ENCODE measurements around the gene TMEM222. TPM values are rescaled to one million over a fixed set of nuclear protein-coding genes. Genes with fewer than 3 reads are reported as not detected.

The TMEM222 gene
- total RNA-seq, 1 donor from 2014 or later = 50.0 TPM

GRCh38 chr1:27348861-27349783 lies 27.2 kb downstream of the TMEM222 start:
- DNase-seq = peak; percentile 46
- no peaks in the 10 kb centered on the region for H3K36me3 Mint-ChIP-seq (ENCODE audit: unreplicated experiment)
- H3K27me3 Mint-ChIP-seq (ENCODE audit: unreplicated experiment) = peaks cover 2% of the 10 kb centered on the region
- H3K9me3 Mint-ChIP-seq (ENCODE audit: unreplicated experiment) = no peaks in the 10 kb centered on the region
- no peak overlapping the region for H3K4me3 Mint-ChIP-seq (ENCODE audit: unreplicated experiment)
- TF ChIP-seq CTCF (IDR thresholded peaks at IDR 0.05; ENCODE audit: partially characterized antibody, unreplicated experiment) = no peak
- H3K4me1 Mint-ChIP-seq (ENCODE audit: low read depth, unreplicated experiment) = no peaks in the 10 kb centered on the region
- H3K27ac Mint-ChIP-seq (ENCODE audit: unreplicated experiment) = no peak overlapping the region

- no peak for TF ChIP-seq CTCF (IDR thresholded peaks at IDR 0.05; ENCODE audit: partially characterized antibody, unreplicated experiment)
- H3K4me1 Mint-ChIP-seq (ENCODE audit: low read depth, unreplicated experiment) = no peaks in the 10 kb centered on the region
- H3K27ac Mint-ChIP-seq (ENCODE audit: unreplicated experiment) = no peak overlapping the region
- peak overlapping the region; percentile 57 for H3K4me3 Mint-ChIP-seq (ENCODE audit: unreplicated experiment)
- H3K9me3 Mint-ChIP-seq (ENCODE audit: unreplicated experiment) = no peaks in the 10 kb centered on the region
- H3K27me3 Mint-ChIP-seq (ENCODE audit: unreplicated experiment) = peaks cover 2% of the 10 kb centered on the region
- H3K36me3 Mint-ChIP-seq (ENCODE audit: unreplicated experiment) = no peaks in the 10 kb centered on the region
- DNase-seq = peak; percentile 71
Observed at GRCh38 chr1:27349784-27350662, 28.1 kb downstream of the TMEM222 start.

GRCh38 chr1:27350663-27351540 lies 28.9 kb downstream of the TMEM222 start:
- TF ChIP-seq CTCF (IDR thresholded peaks at IDR 0.05; ENCODE audit: partially characterized antibody, unreplicated experiment) = no peak
- Mint-ChIP-seq H3K27me3 (ENCODE audit: unreplicated experiment) (peaks cover 2% of the 10 kb centered on the region), H3K27ac (ENCODE audit: unreplicated experiment) (no peak overlapping the region), H3K9me3 (ENCODE audit: unreplicated experiment) (no peaks in the 10 kb centered on the region), H3K36me3 (ENCODE audit: unreplicated experiment) (no peaks in the 10 kb centered on the region), H3K4me3 (ENCODE audit: unreplicated experiment) (peak overlapping the region; percentile 57), H3K4me1 (ENCODE audit: low read depth, unreplicated experiment) (no peaks in the 10 kb centered on the region)
- DNase-seq = peak; percentile 82

- H3K4me3 Mint-ChIP-seq (ENCODE audit: unreplicated experiment) = peak overlapping the region; percentile 71
- no peak for DNase-seq
- H3K4me1 Mint-ChIP-seq (ENCODE audit: low read depth, unreplicated experiment) = no peaks in the 10 kb centered on the region
- peaks cover 2% of the 10 kb centered on the region for H3K27me3 Mint-ChIP-seq (ENCODE audit: unreplicated experiment)
- no peaks in the 10 kb centered on the region for H3K9me3 Mint-ChIP-seq (ENCODE audit: unreplicated experiment)
- no peaks in the 10 kb centered on the region for H3K36me3 Mint-ChIP-seq (ENCODE audit: unreplicated experiment)
- no peak for TF ChIP-seq CTCF (IDR thresholded peaks at IDR 0.05; ENCODE audit: partially characterized antibody, unreplicated experiment)
- no peak overlapping the region for H3K27ac Mint-ChIP-seq (ENCODE audit: unreplicated experiment)
Observed at GRCh38 chr1:27351541-27352107, 29.7 kb downstream of the TMEM222 start.
